CD14-positive monocyte (primary cell): ENCODE results near the gene S100A10. TPM values are rescaled to one million over a fixed set of nuclear protein-coding genes. Genes with fewer than 3 reads are reported as not detected.

ENCODE experiments used
- DNase-seq, 3 donors: peaks; one replicate each; pipeline ENCODE4 v3.0.0-alpha.2; 2011 to 2022
- H2AFZ ChIP-seq: 2 replicates; pipeline ENCODE4 v1.6.0; 2012; ENCODE audit warnings: mild to moderate bottlenecking, low read depth, low read length, inconsistent platforms; ENCODE audit not compliant: insufficient read depth, poor library complexity, severe bottlenecking
- H3K27ac ChIP-seq, 2 donors: 1 replicate in 1 of 2; 2 replicates in 1 of 2; pipeline ENCODE4 v1.5.1; 2012 to 2013; ENCODE audit warnings: low read length in 2 of 2, control low read depth in 1 of 2, inconsistent platforms in 1 of 2, low read depth in 1 of 2, mild to moderate bottlenecking in 1 of 2
- H3K27me3 ChIP-seq, 2 donors: one replicate each; pipeline versions ENCODE4 v1.6.0 to v1.6.1; 2011 to 2013; ENCODE audit warnings: low read length in 2 of 2; ENCODE audit not compliant: control insufficient read depth in 2 of 2, insufficient read depth in 2 of 2
- H3K36me3 ChIP-seq, 2 donors: replicated peaks in 1 of 2; 1 replicate in 1 of 2; 2 replicates in 1 of 2; pipeline versions ENCODE4 v1.5.1 to v1.6.1; 2012 to 2013; ENCODE audit warnings: low read length in 2 of 2, control low read depth in 1 of 2, inconsistent platforms in 1 of 2, mild to moderate bottlenecking in 1 of 2; ENCODE audit not compliant: insufficient read depth in 2 of 2, control insufficient read depth in 1 of 2
- H3K4me1 ChIP-seq, 2 donors: 1 replicate in 1 of 2; 2 replicates in 1 of 2; pipeline versions ENCODE4 v1.5.1 to v1.6.1; 2012 to 2013; ENCODE audit warnings: low read length in 2 of 2, control low read depth in 1 of 2, inconsistent platforms in 1 of 2, mild to moderate bottlenecking in 1 of 2, moderate library complexity in 1 of 2; ENCODE audit not compliant: insufficient read depth in 2 of 2, control insufficient read depth in 1 of 2
- H3K4me2 ChIP-seq: replicated peaks from 2 replicates; pipeline ENCODE3; 2012; ENCODE audit warnings: low read length, moderate library complexity, mild to moderate bottlenecking; ENCODE audit not compliant: poor library complexity, severe bottlenecking; ENCODE audit errors: extremely low read depth
- H3K4me3 ChIP-seq, 3 experiments: fragments of 200-600 bp in 1 of 3; sonication (generic) in 1 of 3; replicated peaks in 1 of 3; 1 replicate in 2 of 3; 2 replicates in 1 of 3; pipeline ENCODE4 v1.5.1; 2011 to 2013; ENCODE audit warnings: low read length in 3 of 3, mild to moderate bottlenecking in 3 of 3, control low read depth in 2 of 3, low read depth in 2 of 3, inconsistent platforms in 1 of 3, moderate library complexity in 1 of 3
- H3K79me2 ChIP-seq: 2 replicates; pipeline ENCODE4 v1.6.0; 2012; ENCODE audit warnings: mild to moderate bottlenecking, control low read depth, inconsistent platforms, low read length, moderate library complexity; ENCODE audit not compliant: insufficient read depth
- H3K9ac ChIP-seq: 2 replicates; pipeline ENCODE4 v1.6.0; 2017; ENCODE audit warnings: low read length, mild to moderate bottlenecking; ENCODE audit not compliant: insufficient read depth, poor library complexity, severe bottlenecking
- H3K9me3 ChIP-seq, 2 donors: replicated peaks in 1 of 2; 1 replicate in 1 of 2; 2 replicates in 1 of 2; pipeline versions ENCODE4 v1.5.1 to v1.6.1; 2012 to 2013; ENCODE audit warnings: low read length in 2 of 2, control low read depth in 1 of 2; ENCODE audit not compliant: control insufficient read depth in 1 of 2, insufficient read depth in 1 of 2
- H4K20me1 ChIP-seq: 2 replicates; pipeline ENCODE4 v1.6.0; 2012; ENCODE audit warnings: mild to moderate bottlenecking, low read length, control low read depth, moderate library complexity; ENCODE audit not compliant: insufficient read depth
- H3K27ac Mint-ChIP-seq, 7 donors: one replicate each; pipeline ENCODE4 v1.8.0; 2020; ENCODE audit warnings: mild to moderate bottlenecking in 7 of 7, mixed read lengths in 7 of 7, moderate library complexity in 6 of 7, inconsistent platforms in 2 of 7
- H3K27me3 Mint-ChIP-seq, 3 donors: one replicate each; pipeline ENCODE4 v1.8.0; 2021 to 2022; ENCODE audit warnings: low read depth in 3 of 3, mild to moderate bottlenecking in 3 of 3, mixed read lengths in 3 of 3, moderate library complexity in 3 of 3, inconsistent platforms in 1 of 3
- H3K36me3 Mint-ChIP-seq, 2 donors: one replicate each; pipeline ENCODE4 v1.8.0; 2020; ENCODE audit warnings: mixed read lengths in 2 of 2, inconsistent platforms in 1 of 2, mild to moderate bottlenecking in 1 of 2
- H3K4me1 Mint-ChIP-seq: one replicate; pipeline ENCODE4 v1.8.0; 2020; ENCODE audit warnings: mild to moderate bottlenecking, mixed read lengths
- H3K4me3 Mint-ChIP-seq, 2 donors: one replicate each; pipeline ENCODE4 v1.8.0; 2020; ENCODE audit warnings: mild to moderate bottlenecking in 2 of 2, mixed read lengths in 2 of 2, moderate library complexity in 1 of 2
- H3K9me3 Mint-ChIP-seq, 7 donors: one replicate each; pipeline ENCODE4 v1.8.0; 2020 to 2022; ENCODE audit warnings: mixed read lengths in 7 of 7, mild to moderate bottlenecking in 6 of 7, moderate library complexity in 6 of 7, inconsistent platforms in 2 of 7
- WGBS: methylation state at CpG from one replicate; pipeline ENCODE4 v1.1.5; 2013; ENCODE audit warnings: missing lambda C conversion rate; ENCODE audit not compliant: insufficient coverage; 5-methylcytosine and 5-hydroxymethylcytosine counted together
- intact Hi-C, 2 donors: fragments of 100-400 bp; cut with micrococcal nuclease; formaldehyde crosslinking; loops; one replicate each; pipeline versions ENCODE4 v1.15.0 to v1.15.1; 2023
- polyA plus RNA-seq, 3 donors: library from polyadenylated mRNA; depleted of rRNA in 1 of 3; unstranded in 2 of 3; stranded (reverse) in 1 of 3; fragments of 300-500 nt in 2 of 3; fragments of >200 nt in 1 of 3; fragmentation: Illumina TruSeq in 2 of 3; gene quantifications; 1 replicate in 2 of 3; 2 replicates in 1 of 3; pipeline ENCODE4 v1.2.3, GENCODE V29; 2012 to 2021
- TF ChIP-seq, protein P1 (sequence below): fragments of 200-600 bp; IDR thresholded peaks from one replicate; pipeline ENCODE4 v1.8.0; 2022; ENCODE audit warnings: antibody characterized with exemption, mild to moderate bottlenecking

S100A10 gene
- polyA plus RNA-seq, 3 donors, result 422 to 2,138 (median 2,129) TPM

DNA sequence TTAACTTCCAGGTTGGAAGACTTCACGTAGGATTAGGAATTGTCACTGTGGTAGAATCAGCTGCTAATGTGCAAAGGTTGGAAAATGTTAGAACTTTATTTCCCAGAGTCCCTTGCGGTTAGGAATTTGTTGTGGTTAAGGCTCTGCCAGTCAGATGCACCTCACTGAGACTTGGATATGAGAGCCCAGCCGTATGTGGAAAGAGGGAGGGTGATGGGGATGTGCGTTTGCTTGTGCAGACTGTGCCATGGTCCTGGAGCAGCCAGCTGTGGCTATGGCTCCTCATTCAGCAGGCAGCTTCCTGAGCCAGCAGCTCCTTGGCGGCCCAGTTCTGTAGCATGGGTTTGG is 12.5 kb downstream of the S100A10 start:
- Mint-ChIP-seq H3K27ac (peak overlapping the region in 2 of 7 donors; percentile 7 to 28), H3K36me3 (peaks cover 71 to 79% of the 10 kb centered on the region in 2 donors)

GRCh38 chr1:151980287-151981177 is 13.1 kb downstream of the S100A10 start:
- H4K20me1 ChIP-seq, result peaks cover 53% of the 10 kb centered on the region
- TF ChIP-seq, protein P1, sequence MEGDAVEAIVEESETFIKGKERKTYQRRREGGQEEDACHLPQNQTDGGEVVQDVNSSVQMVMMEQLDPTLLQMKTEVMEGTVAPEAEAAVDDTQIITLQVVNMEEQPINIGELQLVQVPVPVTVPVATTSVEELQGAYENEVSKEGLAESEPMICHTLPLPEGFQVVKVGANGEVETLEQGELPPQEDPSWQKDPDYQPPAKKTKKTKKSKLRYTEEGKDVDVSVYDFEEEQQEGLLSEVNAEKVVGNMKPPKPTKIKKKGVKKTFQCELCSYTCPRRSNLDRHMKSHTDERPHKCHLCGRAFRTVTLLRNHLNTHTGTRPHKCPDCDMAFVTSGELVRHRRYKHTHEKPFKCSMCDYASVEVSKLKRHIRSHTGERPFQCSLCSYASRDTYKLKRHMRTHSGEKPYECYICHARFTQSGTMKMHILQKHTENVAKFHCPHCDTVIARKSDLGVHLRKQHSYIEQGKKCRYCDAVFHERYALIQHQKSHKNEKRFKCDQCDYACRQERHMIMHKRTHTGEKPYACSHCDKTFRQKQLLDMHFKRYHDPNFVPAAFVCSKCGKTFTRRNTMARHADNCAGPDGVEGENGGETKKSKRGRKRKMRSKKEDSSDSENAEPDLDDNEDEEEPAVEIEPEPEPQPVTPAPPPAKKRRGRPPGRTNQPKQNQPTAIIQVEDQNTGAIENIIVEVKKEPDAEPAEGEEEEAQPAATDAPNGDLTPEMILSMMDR, result no peak
- no peak for DNase-seq
- H3K9me3 ChIP-seq, result no peaks in the 10 kb centered on the region
- H2AFZ ChIP-seq, result no peak overlapping the region
- intact Hi-C loops, result no loop called here
- Mint-ChIP-seq H3K27me3 (peaks cover 8 to 11% (median 11%) of the 10 kb centered on the region in 3 donors), H3K27ac (peak overlapping the region in 3 of 7 donors; percentile 3 to 28 (median 15)), H3K4me3 (no peak overlapping the region), H3K36me3 (peaks cover 65 to 73% of the 10 kb centered on the region in 2 donors), H3K4me1 (peaks cover 13% of the 10 kb centered on the region), H3K9me3 (peaks cover 0 to 2% (median 0%) of the 10 kb centered on the region in 7 donors)
- no peak overlapping the region for H3K9ac ChIP-seq
- peaks cover 8 to 10% of the 10 kb centered on the region in 2 donors for H3K4me1 ChIP-seq
- no peak overlapping the region for H3K27ac ChIP-seq
- peaks cover 18% of the 10 kb centered on the region for H3K79me2 ChIP-seq
- no peak overlapping the region for H3K4me2 ChIP-seq
- 100% methylated on average over 1 of the region's 5 CpGs for WGBS
- no peak overlapping the region for H3K4me3 ChIP-seq
- peaks cover 49 to 53% of the 10 kb centered on the region in 2 donors for H3K36me3 ChIP-seq
- H3K27me3 ChIP-seq, result no peaks in the 10 kb centered on the region

More for the DNA sequence above, 12.5 kb downstream of the S100A10 start:
- Histone ChIP-seq H3K4me2 (no peak overlapping the region), H2AFZ (no peak overlapping the region), H3K9ac (no peak overlapping the region), H4K20me1 (peaks cover 60% of the 10 kb centered on the region), H3K9me3 (no peaks in the 10 kb centered on the region), H3K36me3 (peaks cover 55 to 59% of the 10 kb centered on the region in 2 donors), H3K27ac (no peak overlapping the region), H3K4me3 (no peak overlapping the region), H3K27me3 (no peaks in the 10 kb centered on the region), H3K4me1 (peaks cover 8 to 14% of the 10 kb centered on the region in 2 donors), H3K79me2 (peaks cover 24% of the 10 kb centered on the region)
- no peak for DNase-seq
- Mint-ChIP-seq H3K4me3 (no peak overlapping the region), H3K27me3 (peaks cover 8 to 11% (median 11%) of the 10 kb centered on the region in 3 donors), H3K4me1 (peaks cover 17% of the 10 kb centered on the region), H3K9me3 (peaks cover 0 to 2% (median 0%) of the 10 kb centered on the region in 7 donors)
- TF ChIP-seq, protein P1, result no peak
- intact Hi-C loops, result no loop called here
- 100% methylated on average over 3 of the region's 5 CpGs for WGBS
